Kidney epithelial cell (primary cell): ENCODE measurements around the gene CREB3L1. TPM values are rescaled to one million over a fixed set of nuclear protein-coding genes. Genes with fewer than 3 reads are reported as not detected.

Experiments used
- DNase-seq: peaks from one replicate; pipeline ENCODE4 v3.0.0-alpha.2; 2010; ENCODE audit warnings: low read depth
- H3K27me3 ChIP-seq: 2 replicates; pipeline ENCODE4 v1.6.0; 2011; ENCODE audit warnings: low read length; ENCODE audit not compliant: control insufficient read depth, insufficient read depth
- H3K36me3 ChIP-seq: 2 replicates; pipeline ENCODE4 v1.5.1; 2011; ENCODE audit warnings: low read length; ENCODE audit not compliant: control insufficient read depth, insufficient read depth
- H3K4me3 ChIP-seq: 2 replicates; pipeline ENCODE4 v1.5.1; 2011; ENCODE audit warnings: low read depth, mild to moderate bottlenecking, control low read depth, low read length
- CTCF ChIP-seq: IDR thresholded peaks from 2 replicates; pipeline ENCODE4 v1.5.1; 2011; ENCODE audit warnings: mild to moderate bottlenecking, moderate library complexity, low read length, control low read depth, inconsistent platforms; ENCODE audit not compliant: insufficient read depth, poor library complexity, severe bottlenecking
- total RNA-seq: library from RNA; depleted of rRNA; stranded (reverse); fragments of >200 nt; gene quantifications from 2 replicates; pipeline ENCODE4 v1.2.3, GENCODE V29; 2015

The CREB3L1 gene
- total RNA-seq, 1 donor from 2014 or later = 3.2 TPM

GRCh38 chr11:46369458-46370152, 92.1 kb downstream of the CREB3L1 start:
- TF ChIP-seq CTCF = peak; percentile 99
- DNase-seq = no peak
- Histone ChIP-seq H3K27me3 (no peaks in the 10 kb centered on the region), H3K36me3 (peaks cover 1% of the 10 kb centered on the region), H3K4me3 (no peak overlapping the region)

- no peak for DNase-seq
- TF ChIP-seq CTCF = no peak
- Histone ChIP-seq H3K4me3 (no peak overlapping the region), H3K36me3 (peaks cover 1% of the 10 kb centered on the region), H3K27me3 (no peaks in the 10 kb centered on the region)
Measured at GRCh38 chr11:46370253-46370652, 92.8 kb downstream of the CREB3L1 start.

Other genes with a start within 250 kb of the CREB3L1 start
- 11.8 and 12.0 TPM in 2 replicates for gene PHF21A, start 156.2 kb upstream of the CREB3L1 start, total RNA-seq
- gene DGKZ, start 69.8 kb downstream of the CREB3L1 start, total RNA-seq = 69.6 and 95.7 TPM in 2 replicates
- 756 and 805 TPM in 2 replicates for gene MDK, start 104.0 kb downstream of the CREB3L1 start, total RNA-seq
- 0.27 and 0.29 TPM in 2 replicates for gene CHRM4, start 114.1 kb downstream of the CREB3L1 start, total RNA-seq